Measurements from ENCODE around the gene SERINC5. TPM values are rescaled to one million over a fixed set of nuclear protein-coding genes. Genes with fewer than 3 reads are reported as not detected.
A peak's percentile ranks its signal among the peaks of the same experiment; 100 is the strongest.

The SERINC5 gene
- total and polyA plus RNA-seq, 2 experiments from 2014 or later = 5.4 to 11.7 TPM

DNA sequence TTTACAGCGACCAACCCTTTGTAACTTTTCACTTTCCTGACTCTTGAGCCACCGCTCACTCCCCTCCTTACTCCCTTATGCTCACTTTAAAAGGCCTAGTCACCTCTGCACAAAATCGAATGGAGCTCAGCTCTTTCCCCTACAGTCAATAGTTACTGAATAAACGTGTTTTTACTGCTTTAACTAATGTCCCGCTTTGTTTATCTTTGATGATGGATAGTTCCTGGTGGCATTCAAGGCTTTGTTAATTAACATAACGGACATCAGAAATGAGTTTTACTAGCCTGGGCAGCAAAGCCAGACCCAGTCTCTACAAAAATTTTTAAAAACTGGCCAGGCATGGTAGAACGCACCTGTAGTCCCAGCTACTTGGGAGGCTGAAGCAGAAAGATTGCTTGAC, 5.0 kb downstream of the SERINC5 start:
- no peaks in the 10 kb centered on the region for H4K20me1 ChIP-seq (ENCODE audit: insufficient read depth)
- no peaks in the 10 kb centered on the region for H3K9me3 ChIP-seq (ENCODE audit: low read depth)
- peaks cover 30% of the 10 kb centered on the region for H3K4me1 ChIP-seq (ENCODE audit: insufficient read depth)
- no peaks in the 10 kb centered on the region for H3K36me3 ChIP-seq (ENCODE audit: low read depth)
- peaks cover 74% of the 10 kb centered on the region for H3K79me2 ChIP-seq (ENCODE audit: insufficient read depth)
- H3K9ac ChIP-seq = no peak overlapping the region
- no peak overlapping the region for H3K4me3 ChIP-seq
- H2AFZ ChIP-seq = no peak overlapping the region
- H3K27ac ChIP-seq = no peak overlapping the region
- WGBS, 2 experiments (ENCODE audit: low coverage in 1 of 2, low lambda C conversion rate in 2 of 2, missing lambda C conversion rate in 2 of 2) = 87 to 91% methylated on average over 7 of the region's 7 CpGs
- in situ Hi-C loops (cut with MboI) = no loop called here
- H3F3A ChIP-seq (ENCODE audit: insufficient read depth) = peaks cover 41% of the 10 kb centered on the region
- H3K4me2 ChIP-seq (ENCODE audit: unreplicated experiment) = no peak overlapping the region
- TF ChIP-seq EZH2phosphoT487 (IDR thresholded peaks at IDR 0.05; ENCODE audit: insufficient read depth, low read depth) (no peak), EZH2 (IDR thresholded peaks at IDR 0.05; ENCODE audit: insufficient read depth, poor library complexity, severe bottlenecking) (no peak)
- no peak for DNase-seq
- H3K9me2 ChIP-seq (ENCODE audit: insufficient read depth) = no peaks in the 10 kb centered on the region
- no peaks in the 10 kb centered on the region for H3K27me3 ChIP-seq (replicated peaks; ENCODE audit: insufficient read depth)

- peaks cover 45% of the 10 kb centered on the region for H3F3A ChIP-seq (ENCODE audit: insufficient read depth)
- H3K9me2 ChIP-seq (ENCODE audit: insufficient read depth) = no peaks in the 10 kb centered on the region
- no peaks in the 10 kb centered on the region for H4K20me1 ChIP-seq (ENCODE audit: insufficient read depth)
- H2AFZ ChIP-seq = no peak overlapping the region
- in situ Hi-C loops (cut with MboI) = no loop called here
- no peak for DNase-seq
- no peaks in the 10 kb centered on the region for H3K9me3 ChIP-seq (ENCODE audit: low read depth)
- TF ChIP-seq EZH2 (IDR thresholded peaks at IDR 0.05; ENCODE audit: insufficient read depth, poor library complexity, severe bottlenecking) = no peak
- TF ChIP-seq EZH2phosphoT487 (IDR thresholded peaks at IDR 0.05; ENCODE audit: insufficient read depth, low read depth) = no peak
- H3K4me2 ChIP-seq (ENCODE audit: unreplicated experiment) = no peak overlapping the region
- no peaks in the 10 kb centered on the region for H3K27me3 ChIP-seq (replicated peaks; ENCODE audit: insufficient read depth)
- 41 to 46% methylated on average over 1 of the region's 1 CpG for WGBS, 2 experiments (ENCODE audit: low coverage in 1 of 2, low lambda C conversion rate in 2 of 2, missing lambda C conversion rate in 2 of 2)
- peaks cover 83% of the 10 kb centered on the region for H3K79me2 ChIP-seq (ENCODE audit: insufficient read depth)
- peaks cover 33% of the 10 kb centered on the region for H3K4me1 ChIP-seq (ENCODE audit: insufficient read depth)
- H3K27ac ChIP-seq = no peak overlapping the region
- H3K4me3 ChIP-seq = no peak overlapping the region
- H3K9ac ChIP-seq = no peak overlapping the region
- H3K36me3 ChIP-seq (ENCODE audit: low read depth) = no peaks in the 10 kb centered on the region
Measured at GRCh38 chr5:80249901-80250300, 5.9 kb downstream of the SERINC5 start.

DNA sequence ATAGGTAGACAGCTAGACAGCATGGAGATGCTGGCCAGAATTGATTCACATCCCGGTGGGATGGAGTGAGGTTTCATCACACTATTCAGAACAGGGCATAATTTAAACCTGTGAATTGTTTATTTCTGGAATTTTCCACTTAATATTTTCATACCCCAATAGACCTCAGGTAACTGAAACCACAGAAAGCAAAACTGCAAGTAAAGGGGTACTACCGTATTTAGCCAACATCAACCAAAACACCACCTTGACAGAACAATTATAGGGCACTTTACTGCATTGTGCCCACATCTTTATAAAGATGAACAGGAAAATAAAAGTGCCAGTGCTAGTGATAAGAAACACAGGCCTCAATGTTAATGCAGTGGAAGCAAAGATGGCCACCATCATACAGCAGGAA, 7.5 kb downstream of the SERINC5 start:
- Histone ChIP-seq H4K20me1 (ENCODE audit: insufficient read depth) (no peaks in the 10 kb centered on the region), H3K27me3 (replicated peaks; ENCODE audit: insufficient read depth) (no peaks in the 10 kb centered on the region), H3K4me3 (no peak overlapping the region), H3K79me2 (ENCODE audit: insufficient read depth) (peaks cover 84% of the 10 kb centered on the region), H3K9me2 (ENCODE audit: insufficient read depth) (no peaks in the 10 kb centered on the region), H3K36me3 (ENCODE audit: low read depth) (no peaks in the 10 kb centered on the region), H3K9me3 (ENCODE audit: low read depth) (no peaks in the 10 kb centered on the region), H3K4me2 (ENCODE audit: unreplicated experiment) (peak overlapping the region; percentile 81), H2AFZ (no peak overlapping the region), H3K4me1 (ENCODE audit: insufficient read depth) (peaks cover 27% of the 10 kb centered on the region), H3K9ac (no peak overlapping the region), H3K27ac (no peak overlapping the region), H3F3A (ENCODE audit: insufficient read depth) (peaks cover 37% of the 10 kb centered on the region)
- in situ Hi-C loops (cut with MboI) = no loop called here
- TF ChIP-seq EZH2 (IDR thresholded peaks at IDR 0.05; ENCODE audit: insufficient read depth, poor library complexity, severe bottlenecking) (no peak), EZH2phosphoT487 (IDR thresholded peaks at IDR 0.05; ENCODE audit: insufficient read depth, low read depth) (no peak)
- 95 to 100% methylated on average over 2 of the region's 2 CpGs for WGBS, 2 experiments (ENCODE audit: low coverage in 1 of 2, low lambda C conversion rate in 2 of 2, missing lambda C conversion rate in 2 of 2)
- DNase-seq = no peak

GRCh38 chr5:80246995-80247729, 8.7 kb downstream of the SERINC5 start:
- Histone ChIP-seq H3K9me2 (ENCODE audit: insufficient read depth) (no peaks in the 10 kb centered on the region), H3K27me3 (replicated peaks; ENCODE audit: insufficient read depth) (no peaks in the 10 kb centered on the region), H3K4me1 (ENCODE audit: insufficient read depth) (peaks cover 27% of the 10 kb centered on the region), H3K4me3 (peak overlapping the region; percentile 64), H3K9ac (peak overlapping the region; percentile 72), H3K36me3 (ENCODE audit: low read depth) (0 out of 2 replicates have a peak, but pooled peaks cover under 1% of the 10 kb centered on the region), H2AFZ (peak overlapping the region; percentile 33), H3F3A (ENCODE audit: insufficient read depth) (peaks cover 37% of the 10 kb centered on the region), H3K79me2 (ENCODE audit: insufficient read depth) (peaks cover 80% of the 10 kb centered on the region), H4K20me1 (ENCODE audit: insufficient read depth) (no peaks in the 10 kb centered on the region), H3K9me3 (ENCODE audit: low read depth) (no peaks in the 10 kb centered on the region), H3K4me2 (ENCODE audit: unreplicated experiment) (peak overlapping the region; percentile 81), H3K27ac (peak overlapping the region; percentile 89)
- 1 to 2% methylated on average over 6 of the region's 6 CpGs for WGBS, 2 experiments (ENCODE audit: low coverage in 1 of 2, low lambda C conversion rate in 2 of 2, missing lambda C conversion rate in 2 of 2)
- TF ChIP-seq EZH2 (IDR thresholded peaks at IDR 0.05; ENCODE audit: insufficient read depth, poor library complexity, severe bottlenecking) = no peak
- no peak for TF ChIP-seq EZH2phosphoT487 (IDR thresholded peaks at IDR 0.05; ENCODE audit: insufficient read depth, low read depth)
- DNase-seq = peak; percentile 98
- in situ Hi-C loops (cut with MboI) = no loop called here
